GM23338 (cell line): ENCODE data around the gene NAA25. TPM values are rescaled to one million over a fixed set of nuclear protein-coding genes. Genes with fewer than 3 reads are reported as not detected.

Source experiments
- ATAC-seq: fragments of 200-7000 bp; cut with Tn5 transposase; 3 replicates; pipeline ENCODE4 v1.9.1; 2020
- DNase-seq: peaks from one replicate; pipeline ENCODE4 v3.0.0-alpha.2; 2015; ENCODE audit warnings: low spot score
- H2AFZ ChIP-seq: fragments of 200-600 bp; sonication (generic); 2 replicates; pipeline ENCODE4 v1.8.0; 2016; ENCODE audit warnings: antibody characterized with exemption, mild to moderate bottlenecking, moderate library complexity
- H3F3A ChIP-seq: fragments of 200-600 bp; sonication (generic); replicated peaks from 2 replicates; pipeline ENCODE4 v1.8.0; 2017; ENCODE audit warnings: antibody characterized with exemption, mixed run types, low read depth
- H3K27ac ChIP-seq: fragments of 200-600 bp; sonication (generic); 2 replicates; pipeline ENCODE4 v1.6.1; 2016; ENCODE audit warnings: low read depth
- H3K27me3 ChIP-seq: fragments of 200-600 bp; sonication (generic); 2 replicates; pipeline ENCODE4 v1.8.0; 2016; ENCODE audit warnings: mild to moderate bottlenecking, mixed run types, moderate library complexity; ENCODE audit not compliant: insufficient read depth
- H3K36me3 ChIP-seq: fragments of 200-600 bp; sonication (generic); 2 replicates; pipeline ENCODE4 v1.8.0; 2016; ENCODE audit warnings: mild to moderate bottlenecking; ENCODE audit not compliant: insufficient read depth
- H3K4me1 ChIP-seq: fragments of 200-600 bp; sonication (generic); 2 replicates; pipeline ENCODE4 v1.8.0; 2016; ENCODE audit warnings: mild to moderate bottlenecking, moderate library complexity; ENCODE audit not compliant: insufficient read depth
- H3K4me2 ChIP-seq: fragments of 200-600 bp; sonication (generic); 2 replicates; pipeline ENCODE4 v1.7.1; 2017; ENCODE audit warnings: mixed run types
- H3K4me3 ChIP-seq: fragments of 200-600 bp; sonication (generic); 2 replicates; pipeline ENCODE4 v1.6.1; 2016; ENCODE audit warnings: mixed run types
- H3K79me2 ChIP-seq: fragments of 200-600 bp; sonication (generic); replicated peaks from 2 replicates; pipeline ENCODE4 v1.8.0; 2017; ENCODE audit warnings: mild to moderate bottlenecking; ENCODE audit not compliant: insufficient read depth
- H3K9me2 ChIP-seq: fragments of 200-600 bp; sonication (generic); 2 replicates; pipeline ENCODE4 v1.8.0; 2017; ENCODE audit not compliant: insufficient read depth
- H4K20me1 ChIP-seq: fragments of 200-600 bp; sonication (generic); replicated peaks from 2 replicates; pipeline ENCODE4 v1.8.0; 2017; ENCODE audit warnings: mild to moderate bottlenecking; ENCODE audit not compliant: insufficient read depth
- H3K27ac Mint-ChIP-seq: 2 replicates; pipeline ENCODE4 v1.8.0; 2020; ENCODE audit warnings: inconsistent platforms, mild to moderate bottlenecking, moderate library complexity, mixed read lengths
- H3K27me3 Mint-ChIP-seq: 3 replicates; pipeline ENCODE4 v1.8.0; 2022; ENCODE audit warnings: low read depth, mild to moderate bottlenecking, moderate library complexity, mixed read lengths, inconsistent platforms; ENCODE audit not compliant: insufficient read depth, poor library complexity
- H3K36me3 Mint-ChIP-seq: 3 replicates; pipeline ENCODE4 v1.8.0; 2021; ENCODE audit warnings: low read depth, mild to moderate bottlenecking, inconsistent platforms, moderate library complexity, mixed read lengths
- H3K4me1 Mint-ChIP-seq: 3 replicates; pipeline ENCODE4 v1.8.0; 2020; ENCODE audit warnings: mild to moderate bottlenecking, inconsistent platforms, mixed read lengths
- H3K4me3 Mint-ChIP-seq: 3 replicates; pipeline ENCODE4 v1.8.0; 2021; ENCODE audit warnings: moderate library complexity, mild to moderate bottlenecking, inconsistent platforms, mixed read lengths
- H3K9me3 Mint-ChIP-seq: 3 replicates; pipeline ENCODE4 v1.8.0; 2020; ENCODE audit warnings: moderate library complexity, mild to moderate bottlenecking, inconsistent platforms, mixed read lengths
- JUNB ChIP-seq: IDR thresholded peaks from one replicate; pipeline ENCODE4 v1.6.1; 2016; ENCODE audit warnings: antibody characterized with exemption; ENCODE audit not compliant: unreplicated experiment
- STAT1 ChIP-seq: IDR thresholded peaks from one replicate; pipeline ENCODE4 v1.6.1; 2016; ENCODE audit warnings: antibody characterized with exemption; ENCODE audit not compliant: unreplicated experiment
- polyA plus RNA-seq: library from polyadenylated mRNA; unstranded; fragments of >200 nt; fragmentation: Nextera tagmentation; extraction: Ambion mirVana; gene quantifications from 2 replicates; pipeline ENCODE4 v1.2.1, GENCODE V29; 2016
- total RNA-seq: library from RNA; depleted of rRNA; stranded (reverse); fragments of >200 nt; shearing (Covaris generic); gene quantifications from 2 replicates; pipeline ENCODE4 v1.2.3, GENCODE V29; 2014
- TF ChIP-seq, protein P1 (sequence below): fragments of 250-450 bp; sonication (Bioruptor Pico); IDR thresholded peaks from 2 replicates; pipeline ENCODE4 v1.5.0; 2020; ENCODE audit warnings: mild to moderate bottlenecking, moderate library complexity
- TF ChIP-seq, protein P2 (sequence below), 2 experiments: fragments of 200-600 bp in 1 of 2; sonication (generic) in 1 of 2; conservative IDR thresholded peaks; 2 replicates each; pipeline versions ENCODE4 v1.5.1 to v1.6.1; 2016 to 2017; ENCODE audit warnings: antibody characterized with exemption in 2 of 2, low read depth in 2 of 2, mild to moderate bottlenecking in 2 of 2, moderate library complexity in 1 of 2
- TF ChIP-seq, protein P3 (sequence below): IDR thresholded peaks from 2 replicates; pipeline ENCODE4 v1.6.1; 2016; ENCODE audit warnings: antibody characterized with exemption

The NAA25 gene
- total and polyA plus RNA-seq, 2 experiments from 2014 or later = 49.0 to 55.1 TPM

DNA sequence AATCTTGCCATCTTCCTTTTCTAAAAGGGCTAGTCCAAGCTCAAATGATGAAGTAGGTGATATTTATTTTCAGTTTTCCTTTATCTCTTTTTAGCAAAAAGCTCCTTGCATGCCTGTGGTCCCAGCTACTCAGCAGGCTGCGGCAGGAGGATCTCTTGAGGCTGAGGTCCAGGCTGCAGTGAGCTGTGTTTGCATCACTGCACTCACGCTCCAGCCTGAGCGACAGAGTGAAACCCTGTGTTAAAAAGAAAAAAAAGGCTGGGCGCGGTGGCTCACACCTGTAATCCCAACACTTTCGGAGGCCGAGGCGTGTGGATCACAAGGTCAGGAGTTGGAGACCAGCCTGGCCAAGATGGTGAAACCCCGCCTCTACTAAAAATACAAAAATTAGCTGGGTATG, 100.6 kb downstream of the NAA25 start (continued):
- TF ChIP-seq, protein P1, sequence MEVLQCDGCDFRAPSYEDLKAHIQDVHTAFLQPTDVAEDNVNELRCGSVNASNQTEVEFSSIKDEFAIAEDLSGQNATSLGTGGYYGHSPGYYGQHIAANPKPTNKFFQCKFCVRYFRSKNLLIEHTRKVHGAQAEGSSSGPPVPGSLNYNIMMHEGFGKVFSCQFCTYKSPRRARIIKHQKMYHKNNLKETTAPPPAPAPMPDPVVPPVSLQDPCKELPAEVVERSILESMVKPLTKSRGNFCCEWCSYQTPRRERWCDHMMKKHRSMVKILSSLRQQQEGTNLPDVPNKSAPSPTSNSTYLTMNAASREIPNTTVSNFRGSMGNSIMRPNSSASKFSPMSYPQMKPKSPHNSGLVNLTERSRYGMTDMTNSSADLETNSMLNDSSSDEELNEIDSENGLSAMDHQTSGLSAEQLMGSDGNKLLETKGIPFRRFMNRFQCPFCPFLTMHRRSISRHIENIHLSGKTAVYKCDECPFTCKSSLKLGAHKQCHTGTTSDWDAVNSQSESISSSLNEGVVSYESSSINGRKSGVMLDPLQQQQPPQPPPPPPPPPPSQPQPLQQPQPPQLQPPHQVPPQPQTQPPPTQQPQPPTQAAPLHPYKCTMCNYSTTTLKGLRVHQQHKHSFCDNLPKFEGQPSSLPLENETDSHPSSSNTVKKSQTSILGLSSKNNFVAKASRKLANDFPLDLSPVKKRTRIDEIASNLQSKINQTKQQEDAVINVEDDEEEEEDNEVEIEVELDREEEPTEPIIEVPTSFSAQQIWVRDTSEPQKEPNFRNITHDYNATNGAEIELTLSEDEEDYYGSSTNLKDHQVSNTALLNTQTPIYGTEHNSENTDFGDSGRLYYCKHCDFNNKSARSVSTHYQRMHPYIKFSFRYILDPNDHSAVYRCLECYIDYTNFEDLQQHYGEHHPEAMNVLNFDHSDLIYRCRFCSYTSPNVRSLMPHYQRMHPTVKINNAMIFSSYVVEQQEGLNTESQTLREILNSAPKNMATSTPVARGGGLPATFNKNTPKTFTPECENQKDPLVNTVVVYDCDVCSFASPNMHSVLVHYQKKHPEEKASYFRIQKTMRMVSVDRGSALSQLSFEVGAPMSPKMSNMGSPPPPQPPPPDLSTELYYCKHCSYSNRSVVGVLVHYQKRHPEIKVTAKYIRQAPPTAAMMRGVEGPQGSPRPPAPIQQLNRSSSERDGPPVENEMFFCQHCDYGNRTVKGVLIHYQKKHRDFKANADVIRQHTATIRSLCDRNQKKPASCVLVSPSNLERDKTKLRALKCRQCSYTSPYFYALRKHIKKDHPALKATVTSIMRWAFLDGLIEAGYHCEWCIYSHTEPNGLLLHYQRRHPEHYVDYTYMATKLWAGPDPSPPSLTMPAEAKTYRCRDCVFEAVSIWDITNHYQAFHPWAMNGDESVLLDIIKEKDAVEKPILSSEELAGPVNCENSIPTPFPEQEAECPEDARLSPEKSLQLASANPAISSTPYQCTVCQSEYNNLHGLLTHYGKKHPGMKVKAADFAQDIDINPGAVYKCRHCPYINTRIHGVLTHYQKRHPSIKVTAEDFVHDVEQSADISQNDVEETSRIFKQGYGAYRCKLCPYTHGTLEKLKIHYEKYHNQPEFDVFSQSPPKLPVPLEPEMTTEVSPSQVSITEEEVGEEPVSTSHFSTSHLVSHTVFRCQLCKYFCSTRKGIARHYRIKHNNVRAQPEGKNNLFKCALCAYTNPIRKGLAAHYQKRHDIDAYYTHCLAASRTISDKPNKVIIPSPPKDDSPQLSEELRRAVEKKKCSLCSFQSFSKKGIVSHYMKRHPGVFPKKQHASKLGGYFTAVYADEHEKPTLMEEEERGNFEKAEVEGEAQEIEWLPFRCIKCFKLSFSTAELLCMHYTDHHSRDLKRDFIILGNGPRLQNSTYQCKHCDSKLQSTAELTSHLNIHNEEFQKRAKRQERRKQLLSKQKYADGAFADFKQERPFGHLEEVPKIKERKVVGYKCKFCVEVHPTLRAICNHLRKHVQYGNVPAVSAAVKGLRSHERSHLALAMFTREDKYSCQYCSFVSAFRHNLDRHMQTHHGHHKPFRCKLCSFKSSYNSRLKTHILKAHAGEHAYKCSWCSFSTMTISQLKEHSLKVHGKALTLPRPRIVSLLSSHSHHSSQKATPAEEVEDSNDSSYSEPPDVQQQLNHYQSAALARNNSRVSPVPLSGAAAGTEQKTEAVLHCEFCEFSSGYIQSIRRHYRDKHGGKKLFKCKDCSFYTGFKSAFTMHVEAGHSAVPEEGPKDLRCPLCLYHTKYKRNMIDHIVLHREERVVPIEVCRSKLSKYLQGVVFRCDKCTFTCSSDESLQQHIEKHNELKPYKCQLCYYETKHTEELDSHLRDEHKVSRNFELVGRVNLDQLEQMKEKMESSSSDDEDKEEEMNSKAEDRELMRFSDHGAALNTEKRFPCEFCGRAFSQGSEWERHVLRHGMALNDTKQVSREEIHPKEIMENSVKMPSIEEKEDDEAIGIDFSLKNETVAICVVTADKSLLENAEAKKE (CRISPR knock-in tag) = no peak
- no peak for TF ChIP-seq JUNB

GRCh38 chr12:112005419-112006395, 102.9 kb downstream of the NAA25 start:
- DNase-seq (peak; percentile 88), ATAC-seq (peak; percentile 100)
- Histone ChIP-seq H3K4me2 (peak overlapping the region; percentile 12; the same call in 1 of the 2 replicates), H3K9me2 (no peaks in the 10 kb centered on the region), H3K4me3 (no peak overlapping the region), H2AFZ (peak overlapping the region; percentile 15; the same call in 1 of the 2 replicates), H3K4me1 (peaks cover 4% of the 10 kb centered on the region), H3K27ac (0 out of 2 replicates have a peak overlapping the region, but pooled peaks have one; percentile 0), H3K27me3 (no peaks in the 10 kb centered on the region), H3K79me2 (no peaks in the 10 kb centered on the region), H3F3A (0 out of 2 replicates have a peak, but pooled peaks cover 6% of the 10 kb centered on the region), H4K20me1 (no peaks in the 10 kb centered on the region), H3K36me3 (no peaks in the 10 kb centered on the region)
- Mint-ChIP-seq H3K36me3 (peaks cover 7% of the 10 kb centered on the region; the same call in 2 of the 3 replicates), H3K9me3 (no peaks in the 10 kb centered on the region), H3K4me1 (peaks cover 17% of the 10 kb centered on the region), H3K4me3 (peak overlapping the region; percentile 32), H3K27ac (peak overlapping the region; percentile 82), H3K27me3 (peaks cover 2% of the 10 kb centered on the region)
- TF ChIP-seq, protein P2, sequence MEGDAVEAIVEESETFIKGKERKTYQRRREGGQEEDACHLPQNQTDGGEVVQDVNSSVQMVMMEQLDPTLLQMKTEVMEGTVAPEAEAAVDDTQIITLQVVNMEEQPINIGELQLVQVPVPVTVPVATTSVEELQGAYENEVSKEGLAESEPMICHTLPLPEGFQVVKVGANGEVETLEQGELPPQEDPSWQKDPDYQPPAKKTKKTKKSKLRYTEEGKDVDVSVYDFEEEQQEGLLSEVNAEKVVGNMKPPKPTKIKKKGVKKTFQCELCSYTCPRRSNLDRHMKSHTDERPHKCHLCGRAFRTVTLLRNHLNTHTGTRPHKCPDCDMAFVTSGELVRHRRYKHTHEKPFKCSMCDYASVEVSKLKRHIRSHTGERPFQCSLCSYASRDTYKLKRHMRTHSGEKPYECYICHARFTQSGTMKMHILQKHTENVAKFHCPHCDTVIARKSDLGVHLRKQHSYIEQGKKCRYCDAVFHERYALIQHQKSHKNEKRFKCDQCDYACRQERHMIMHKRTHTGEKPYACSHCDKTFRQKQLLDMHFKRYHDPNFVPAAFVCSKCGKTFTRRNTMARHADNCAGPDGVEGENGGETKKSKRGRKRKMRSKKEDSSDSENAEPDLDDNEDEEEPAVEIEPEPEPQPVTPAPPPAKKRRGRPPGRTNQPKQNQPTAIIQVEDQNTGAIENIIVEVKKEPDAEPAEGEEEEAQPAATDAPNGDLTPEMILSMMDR (conservative IDR thresholded peaks at IDR 0.05; ENCODE audit: low read depth in 2 of 2) = no peak
- TF ChIP-seq STAT1 = no peak
- TF ChIP-seq, protein P3, sequence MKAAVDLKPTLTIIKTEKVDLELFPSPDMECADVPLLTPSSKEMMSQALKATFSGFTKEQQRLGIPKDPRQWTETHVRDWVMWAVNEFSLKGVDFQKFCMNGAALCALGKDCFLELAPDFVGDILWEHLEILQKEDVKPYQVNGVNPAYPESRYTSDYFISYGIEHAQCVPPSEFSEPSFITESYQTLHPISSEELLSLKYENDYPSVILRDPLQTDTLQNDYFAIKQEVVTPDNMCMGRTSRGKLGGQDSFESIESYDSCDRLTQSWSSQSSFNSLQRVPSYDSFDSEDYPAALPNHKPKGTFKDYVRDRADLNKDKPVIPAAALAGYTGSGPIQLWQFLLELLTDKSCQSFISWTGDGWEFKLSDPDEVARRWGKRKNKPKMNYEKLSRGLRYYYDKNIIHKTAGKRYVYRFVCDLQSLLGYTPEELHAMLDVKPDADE = no peak
